Retinal pigment epithelial cell (primary cell): ENCODE measurements around the gene FIZ1.

Experiments used
- DNase-seq: peaks from one replicate; pipeline ENCODE4 v3.0.0-alpha.2; 2010; ENCODE audit warnings: low read depth
- H3K4me3 ChIP-seq: 2 replicates; pipeline ENCODE4 v1.5.1; 2011; ENCODE audit warnings: mild to moderate bottlenecking, low read length, control low read depth, moderate library complexity
- CTCF ChIP-seq: conservative IDR thresholded peaks from 2 replicates; pipeline ENCODE4 v1.5.1; 2011; ENCODE audit warnings: low read depth, low read length, control low read depth, inconsistent platforms

Gene FIZ1

GRCh38 chr19:55613396-55613795 is 14.1 kb upstream of the FIZ1 start:
- TF ChIP-seq CTCF, result no peak
- H3K4me3 ChIP-seq, result no peak overlapping the region
- no peak for DNase-seq

- H3K4me3 ChIP-seq, result no peak overlapping the region
- no peak for DNase-seq
- no peak for TF ChIP-seq CTCF
Observed at GRCh38 chr19:55611983-55612645, 12.8 kb upstream of the FIZ1 start.

- no peak for TF ChIP-seq CTCF
- H3K4me3 ChIP-seq, result no peak overlapping the region
- DNase-seq, result no peak
Observed at GRCh38 chr19:55611300-55611982, 12.1 kb upstream of the FIZ1 start.

- no peak for TF ChIP-seq CTCF
- no peak overlapping the region for H3K4me3 ChIP-seq
- no peak for DNase-seq
Observed at GRCh38 chr19:55609326-55609725, 10.0 kb upstream of the FIZ1 start.

DNA sequence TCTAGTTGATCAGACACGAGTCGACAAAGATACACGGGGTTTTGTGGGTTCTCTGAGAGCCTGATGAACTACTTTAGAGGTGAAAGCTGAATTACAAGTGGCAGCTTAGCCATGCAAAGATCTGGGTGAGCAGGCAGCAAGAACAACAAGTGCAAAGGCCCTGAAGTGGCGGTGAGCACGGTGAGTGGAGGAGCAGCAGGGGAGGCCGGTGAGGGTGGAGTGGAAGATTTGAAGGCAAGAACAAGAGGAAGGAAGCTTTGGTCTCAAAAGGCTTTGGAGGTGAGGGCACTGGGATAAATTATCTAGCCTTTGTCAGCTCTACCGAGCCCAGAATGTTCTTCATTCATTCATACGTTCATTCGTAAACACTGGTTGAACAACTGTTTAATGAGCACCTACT is 7.5 kb upstream of the FIZ1 start:
- no peak for TF ChIP-seq CTCF
- peak overlapping the region; percentile 92 for H3K4me3 ChIP-seq
- DNase-seq, result no peak

DNA sequence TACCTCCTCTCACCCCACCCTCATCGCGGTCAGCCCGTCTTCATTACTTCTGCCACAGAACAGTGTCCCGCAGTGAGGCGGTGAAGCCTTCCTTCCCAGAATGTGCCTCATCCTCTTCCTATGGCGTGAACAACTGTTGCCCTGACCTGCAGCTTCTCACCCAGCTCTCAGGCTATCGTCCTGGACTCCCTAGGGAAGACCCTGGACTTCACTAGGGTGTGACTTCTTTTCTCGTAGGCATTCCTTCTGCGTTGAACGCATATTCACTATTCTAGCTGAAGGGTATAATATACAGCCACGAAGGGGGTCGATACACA is 7.1 kb upstream of the FIZ1 start:
- DNase-seq, result no peak
- no peak for TF ChIP-seq CTCF
- peak overlapping the region; percentile 92 for H3K4me3 ChIP-seq
